Loucy (cell line): ENCODE data around the gene SRGAP2.
"Not testable (repeated sequence)": the region's sequence is repeated elsewhere in the genome, so short reads cannot be mapped to it uniquely, and the experiment has no call there.

Experiments
- CTCF ChIP-seq: fragments of 200-600 bp; sonication (generic); conservative IDR thresholded peaks from 2 replicates; pipeline ENCODE4 v1.5.1; 2014; ENCODE audit warnings: mild to moderate bottlenecking, antibody characterized with exemption, low read length
- EZH2phosphoT487 ChIP-seq: fragments of 200-600 bp; IDR thresholded peaks from 2 replicates; pipeline ENCODE4 v1.6.1; 2018; ENCODE audit warnings: antibody characterized with exemption, mild to moderate bottlenecking, moderate library complexity, borderline replicate concordance

DNA sequence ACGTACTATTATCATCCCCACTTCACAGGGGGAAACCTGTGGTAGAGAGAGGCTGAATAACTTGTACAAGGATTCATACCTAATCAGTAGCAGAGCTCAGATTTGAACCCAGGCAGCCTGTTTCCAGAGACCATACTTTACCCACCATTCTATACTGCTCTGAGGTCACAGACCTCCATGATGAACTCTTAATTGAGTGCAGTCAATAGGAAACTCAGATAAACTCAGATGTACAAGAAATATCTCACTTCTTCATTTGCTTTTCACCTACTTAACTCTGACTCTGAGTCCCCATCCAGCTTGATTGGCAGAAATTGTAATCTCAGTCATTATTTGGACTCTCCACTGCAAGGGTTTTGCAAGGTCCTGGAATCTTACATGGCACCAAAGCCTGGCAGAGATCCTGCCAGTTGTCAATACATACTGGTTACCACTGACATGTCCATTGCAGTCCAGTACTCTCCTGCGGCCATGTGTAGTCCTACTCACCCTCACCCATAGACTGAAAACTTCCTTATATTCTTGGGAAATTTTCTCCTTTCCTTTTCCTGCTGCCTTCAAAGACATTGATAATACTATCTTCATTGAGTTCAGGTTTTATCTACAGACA, 30.1 kb upstream of the SRGAP2 start:
- TF ChIP-seq EZH2phosphoT487, CTCF: not testable (repeated sequence)
